H1 (cell line): ENCODE measurements around the gene CDH8. TPM values are rescaled to one million over a fixed set of nuclear protein-coding genes. Genes with fewer than 3 reads are reported as not detected.
"Not testable (repeated sequence)": the region's sequence is repeated elsewhere in the genome, so short reads cannot be mapped to it uniquely, and the experiment has no call there.

Experiments
- CTCF ChIA-PET: fragments of 300-600 bp; sonication (Branson Sonifier 250); formaldehyde crosslinking; loops from one replicate; lab custom pipeline; 2021; ENCODE audit not compliant: partially characterized antibody; lab: Charles Lee
- POLR2A ChIA-PET: fragments of 300-600 bp; sonication (Branson Sonifier 250); formaldehyde crosslinking; loops from one replicate; lab custom pipeline; 2021; ENCODE audit warnings: inconsistent platforms; ENCODE audit not compliant: partially characterized antibody; lab: Charles Lee
- DNase-seq, 2 experiments: peaks; one replicate each; pipeline versions ENCODE4 v3.0.0 to v3.0.0-alpha.2; 2010 to 2022; ENCODE audit warnings: low spot score in 2 of 2, low read depth in 1 of 2, mixed read lengths in 1 of 2
- FAIRE-seq: peaks from 2 replicates; lab custom pipeline; 2011; peaks lifted over from hg19 to GRCh38; lab: Jason Lieb, UNC
- H2AFZ ChIP-seq: 2 replicates; pipeline ENCODE4 v1.8.1; 2012; ENCODE audit warnings: low read length, inconsistent platforms
- H2AK5ac ChIP-seq: 2 replicates; pipeline ENCODE4 v1.6.1; 2013; ENCODE audit warnings: low read depth, low read length
- H2BK120ac ChIP-seq: replicated peaks from 2 replicates; pipeline ENCODE3; 2013; ENCODE audit warnings: low read depth, low read length, inconsistent platforms
- H2BK12ac ChIP-seq: 2 replicates; pipeline ENCODE4 v1.6.1; 2013; ENCODE audit warnings: low read depth, low read length
- H2BK15ac ChIP-seq: 2 replicates; pipeline ENCODE4 v1.6.1; 2013; ENCODE audit warnings: low read length
- H2BK20ac ChIP-seq: 2 replicates; pipeline ENCODE4 v1.6.1; 2013; ENCODE audit warnings: low read length
- H2BK5ac ChIP-seq: 2 replicates; pipeline ENCODE4 v1.6.1; 2013; ENCODE audit warnings: low read depth, low read length
- H3K14ac ChIP-seq: 2 replicates; pipeline ENCODE4 v1.6.1; 2013; ENCODE audit warnings: inconsistent platforms; ENCODE audit not compliant: insufficient read length
- H3K18ac ChIP-seq: 2 replicates; pipeline ENCODE4 v1.6.1; 2013; ENCODE audit warnings: low read length; ENCODE audit errors: extremely low read depth
- H3K23ac ChIP-seq: 2 replicates; pipeline ENCODE4 v1.6.1; 2013; ENCODE audit warnings: inconsistent platforms; ENCODE audit not compliant: insufficient read length
- H3K23me2 ChIP-seq: 2 replicates; pipeline ENCODE4 v1.6.1; 2013; ENCODE audit warnings: low read depth, low read length
- H3K27ac ChIP-seq: 2 replicates; pipeline ENCODE4 v1.6.1; 2011; ENCODE audit warnings: low read depth, low read length, inconsistent platforms
- H3K27me3 ChIP-seq, 4 experiments: replicated peaks in 1 of 4; 1 replicate in 1 of 4; 2 replicates in 3 of 4; pipeline versions ENCODE4 v1.6.1 to v1.8.1; 2011 to 2013; ENCODE audit warnings: low read length in 3 of 4, mild to moderate bottlenecking in 3 of 4, inconsistent platforms in 2 of 4, mixed read lengths in 2 of 4, moderate library complexity in 1 of 4; ENCODE audit not compliant: control insufficient read depth in 3 of 4, insufficient read depth in 3 of 4; ENCODE audit errors: extremely low read depth in 1 of 4
- H3K36me3 ChIP-seq, 4 experiments: 2 replicates each; pipeline versions ENCODE4 v1.6.1 to v1.8.1; 2011 to 2013; ENCODE audit warnings: mild to moderate bottlenecking in 4 of 4, low read length in 3 of 4, moderate library complexity in 2 of 4, control low read depth in 1 of 4, inconsistent platforms in 1 of 4; ENCODE audit not compliant: insufficient read depth in 4 of 4, control insufficient read depth in 2 of 4
- H3K4ac ChIP-seq: replicated peaks from 2 replicates; pipeline ENCODE3; 2013; ENCODE audit warnings: low read length, low read depth, mixed read lengths, inconsistent platforms; ENCODE audit not compliant: insufficient read length
- H3K4me1 ChIP-seq, 4 experiments: replicated peaks in 1 of 4; 1 replicate in 1 of 4; 2 replicates in 3 of 4; pipeline versions ENCODE4 v1.6.1 to v1.8.1; 2011 to 2013; ENCODE audit warnings: low read length in 3 of 4, inconsistent platforms in 2 of 4, mixed read lengths in 1 of 4; ENCODE audit not compliant: insufficient read depth in 4 of 4, control insufficient read depth in 3 of 4
- H3K4me2 ChIP-seq, 2 experiments: 2 replicates each; pipeline versions ENCODE4 v1.6.1 to v1.8.1; 2011 to 2013; ENCODE audit warnings: low read depth in 2 of 2, low read length in 2 of 2, control low read depth in 1 of 2, inconsistent platforms in 1 of 2, mild to moderate bottlenecking in 1 of 2; ENCODE audit not compliant: insufficient read depth in 1 of 2
- H3K4me3 ChIP-seq, 4 experiments: fragments of 200-600, 300-600 bp in 1 of 4; sonication (generic), shearing (Covaris generic), sonication (Bioruptor Twin) in 1 of 4; 2 replicates each; pipeline versions ENCODE4 v1.5.1 to v1.8.1; 2011 to 2016; ENCODE audit warnings: low read length in 4 of 4, low read depth in 3 of 4, control low read depth in 2 of 4, inconsistent platforms in 2 of 4, mild to moderate bottlenecking in 2 of 4, mixed read lengths in 1 of 4, moderate library complexity in 1 of 4; ENCODE audit not compliant: insufficient read depth in 2 of 4; ENCODE audit errors: extremely low read depth in 1 of 4
- H3K56ac ChIP-seq: replicated peaks from 2 replicates; pipeline ENCODE3; 2013; ENCODE audit warnings: low read depth, mild to moderate bottlenecking, mixed read lengths, low read length, inconsistent platforms; ENCODE audit not compliant: insufficient read length
- H3K79me1 ChIP-seq: 2 replicates; pipeline ENCODE4 v1.6.1; 2013; ENCODE audit warnings: low read depth, low read length, control low read depth
- H3K79me2 ChIP-seq, 2 experiments: 2 replicates each; pipeline versions ENCODE4 v1.6.1 to v1.8.1; 2012 to 2013; ENCODE audit warnings: low read length in 2 of 2, mild to moderate bottlenecking in 2 of 2, inconsistent platforms in 1 of 2; ENCODE audit not compliant: insufficient read depth in 2 of 2, control insufficient read depth in 1 of 2
- H3K9ac ChIP-seq, 4 experiments: replicated peaks in 1 of 4; 1 replicate in 1 of 4; 2 replicates in 3 of 4; pipeline versions ENCODE4 v1.6.1 to v1.8.1; 2011 to 2013; ENCODE audit warnings: low read depth in 3 of 4, low read length in 3 of 4, control low read depth in 2 of 4, mild to moderate bottlenecking in 2 of 4, moderate library complexity in 2 of 4, inconsistent platforms in 1 of 4; ENCODE audit errors: extremely low read depth in 1 of 4
- H3K9me3 ChIP-seq, 2 experiments: 2 replicates each; pipeline versions ENCODE4 v1.6.1 to v1.8.1; 2012 to 2013; ENCODE audit warnings: mild to moderate bottlenecking in 2 of 2, moderate library complexity in 2 of 2, control low read depth in 1 of 2, inconsistent platforms in 1 of 2, low read depth in 1 of 2, low read length in 1 of 2, mixed read lengths in 1 of 2; ENCODE audit not compliant: insufficient read depth in 2 of 2
- H4K20me1 ChIP-seq, 2 experiments: replicated peaks in 1 of 2; 2 replicates each; pipeline versions ENCODE3 to v1.8.1; 2011 to 2013; ENCODE audit warnings: inconsistent platforms in 2 of 2, low read length in 2 of 2, mild to moderate bottlenecking in 1 of 2; ENCODE audit not compliant: insufficient read depth in 2 of 2, control insufficient read depth in 1 of 2
- H4K5ac ChIP-seq: 2 replicates; pipeline ENCODE4 v1.6.1; 2013; ENCODE audit warnings: low read length, low read depth, mixed read lengths, inconsistent platforms; ENCODE audit not compliant: insufficient read length
- H4K8ac ChIP-seq: 2 replicates; pipeline ENCODE4 v1.8.0; 2013; ENCODE audit warnings: mild to moderate bottlenecking, moderate library complexity, low read length, inconsistent platforms; ENCODE audit not compliant: insufficient read depth; ENCODE audit errors: extremely low read depth
- H4K91ac ChIP-seq: replicated peaks from 2 replicates; pipeline ENCODE3; 2013; ENCODE audit warnings: low read length, mixed read lengths, inconsistent platforms; ENCODE audit not compliant: insufficient read length
- POLR2A ChIP-seq, 2 experiments: IDR thresholded peaks; 1 replicate in 1 of 2; 2 replicates in 1 of 2; pipeline ENCODE4 v1.6.1; 2011; ENCODE audit warnings: low read depth in 2 of 2, low read length in 2 of 2, mild to moderate bottlenecking in 2 of 2; ENCODE audit errors: control extremely low read depth in 1 of 2
- YY1 ChIP-seq: IDR thresholded peaks from 2 replicates; pipeline ENCODE4 v1.6.1; 2011; ENCODE audit warnings: low read depth, mild to moderate bottlenecking, low read length
- WGBS, 2 experiments: shearing (Covaris generic) in 1 of 2; methylation state at CpG; one replicate each; pipeline versions ENCODE4 v1.1.6 to v1.1.7; 2013 to 2015; ENCODE audit warnings: low lambda C conversion rate in 2 of 2, mixed read lengths in 2 of 2, inconsistent platforms in 1 of 2, low coverage in 1 of 2, missing lambda C conversion rate in 1 of 2; ENCODE audit not compliant: insufficient replicate concordance in 2 of 2, insufficient coverage in 1 of 2, insufficient read length in 1 of 2; ENCODE audit errors: extremely low coverage in 1 of 2, missing lambda C conversion rate in 1 of 2; 5-methylcytosine and 5-hydroxymethylcytosine counted together
- polyA plus RNA-seq, 7 experiments: library from polyadenylated mRNA; depleted of rRNA in 3 of 7; stranded (reverse) in 5 of 7; unstranded in 2 of 7; fragments of >200 nt in 5 of 7; fragments of 200-250 nt in 2 of 7; gene quantifications; 1 replicate in 5 of 7; 2 replicates in 1 of 7; 4 replicates in 1 of 7; pipeline versions ENCODE4 v1.2.1 to v1.2.3, GENCODE V29; 2011 to 2013; ENCODE audit warnings: missing spikeins in 2 of 7, mixed read lengths in 2 of 7
- total RNA-seq: library from RNA; stranded (reverse); fragmentation: NEBNext Ultra II Directional; extraction: Animal tissue kit (Norgen Biotek cat#: 25700); gene quantifications from 2 replicates; pipeline ENCODE4 v1.2.1, GENCODE V29; 2021

CDH8 gene
- total and polyA plus RNA-seq, 2 of the 8 experiments (the other 6 are each of a cell fraction or from before 2014, with no cell fraction given) = 7.7 to 8.4 TPM

GRCh38 chr16:61917865-61918826 is 118.1 kb downstream of the CDH8 start:
- not testable (repeated sequence) for H2BK5ac ChIP-seq, FAIRE-seq, H3K79me1 ChIP-seq, H3K23me2 ChIP-seq, H3K27me3 ChIP-seq, H4K8ac ChIP-seq, H4K91ac ChIP-seq, H3K14ac ChIP-seq, H2BK120ac ChIP-seq, H4K5ac ChIP-seq, H3K4me1 ChIP-seq, H3K79me2 ChIP-seq, H3K56ac ChIP-seq, H4K20me1 ChIP-seq, H3K36me3 ChIP-seq, H3K9me3 ChIP-seq, H3K23ac ChIP-seq
- Histone ChIP-seq H2AFZ (peak overlapping the region; percentile 0; the same call in 1 of the 2 replicates), H3K4me3 (peak overlapping the region; percentile 12 to 56 (median 30); a peak in 5 of 8 replicates), H3K18ac (peak overlapping the region; percentile 81), H2BK15ac (peak overlapping the region; percentile 61; the same call in 1 of the 2 replicates), H2BK20ac (peak overlapping the region; percentile 66; the same call in 1 of the 2 replicates), H2AK5ac (0 out of 2 replicates have a peak overlapping the region, but pooled peaks have one; percentile 75), H2BK12ac (peak overlapping the region; percentile 12), H3K4me2 (peak overlapping the region; percentile 38 to 71; a peak in 3 of 4 replicates), H3K9ac (peak overlapping the region in 3 of 4 experiments; percentile 48 to 78 (median 55); a peak in 5 of 7 replicates)
- DNase-seq = peak in 1 of 2 experiments; percentile 65
- WGBS, 2 experiments = 71% methylated on average over 31 of the region's 37 CpGs; no CpG with 5 or more reads in 1 of the 2 experiments
- POLR2A ChIA-PET = interaction anchor here (0.7 to 0.8 kb wide), 2 partner anchors 9 to 46 kb away, joined by 4 to 7 read pairs; no protein-coding TSS in a partner anchor
- TF ChIP-seq POLR2A (IDR thresholded peaks at IDR 0.05; ENCODE audit: control extremely low read depth in 1 of 2, low read depth in 2 of 2, low read length in 2 of 2) (peak in 1 of 2 experiments; percentile 56; a peak in 2 of 3 replicates), YY1 (0 out of 2 replicates have a peak, but pooled peaks have one; percentile 45)
- TF ChIP-seq, all 59 proteins: peak for 2; not testable (repeated sequence) for 57
- H3K27ac ChIP-seq, H3K4ac ChIP-seq, CTCF ChIA-PET: not testable (repeated sequence)
